RCC 7860 (cell line): Measurements from ENCODE around the gene GVQW3.

Source experiments
- DNase-seq: peaks from one replicate; pipeline ENCODE4 v3.0.0-alpha.2; 2015; ENCODE audit warnings: low spot score
- FAIRE-seq: peaks from 2 replicates; lab custom pipeline; 2012; peaks lifted over from hg19 to GRCh38; lab: Jason Lieb, UNC

Gene GVQW3

GRCh38 chr11:76380977-76381719, at the start of gene GVQW3, which contains the start of gene THAP12:
TSS of gene GVQW3 (plus strand) at chr11:76381323. CDS start at chr11:76381829, 506 bp downstream.
TSS of gene THAP12 (minus strand) at chr11:76381132. CDS start at chr11:76380836, 296 bp downstream.
- DNase-seq, result peak; percentile 86
- no peak for FAIRE-seq

DNA sequence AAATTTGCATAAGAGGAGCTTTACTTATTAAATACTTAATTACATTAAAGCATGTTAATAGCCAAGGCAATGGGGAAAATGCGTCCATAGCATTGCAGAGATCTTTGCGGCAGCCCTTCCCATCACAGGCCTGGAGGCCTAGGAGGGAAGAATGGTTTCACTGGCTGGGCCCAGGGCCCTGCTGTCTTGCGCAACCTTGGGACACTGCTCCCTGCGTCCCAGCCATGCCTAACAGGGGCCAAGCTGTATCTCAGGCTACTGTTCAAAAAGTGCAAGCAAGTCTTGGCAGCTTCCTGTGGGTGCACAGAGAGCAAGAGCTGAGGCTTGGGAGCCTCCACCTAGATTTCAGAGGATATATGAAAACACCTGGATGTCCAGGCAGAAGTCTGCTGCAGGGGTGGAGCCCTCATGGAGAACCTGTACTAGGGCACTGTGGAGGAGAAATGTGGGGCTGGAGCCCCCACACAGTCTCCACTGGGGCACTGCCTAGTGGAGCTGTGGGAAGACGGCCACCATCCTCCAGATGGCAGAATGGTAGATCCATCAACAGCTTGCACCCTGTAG, 46.2 kb upstream of the GVQW3 start:
- no peak for FAIRE-seq

DNA sequence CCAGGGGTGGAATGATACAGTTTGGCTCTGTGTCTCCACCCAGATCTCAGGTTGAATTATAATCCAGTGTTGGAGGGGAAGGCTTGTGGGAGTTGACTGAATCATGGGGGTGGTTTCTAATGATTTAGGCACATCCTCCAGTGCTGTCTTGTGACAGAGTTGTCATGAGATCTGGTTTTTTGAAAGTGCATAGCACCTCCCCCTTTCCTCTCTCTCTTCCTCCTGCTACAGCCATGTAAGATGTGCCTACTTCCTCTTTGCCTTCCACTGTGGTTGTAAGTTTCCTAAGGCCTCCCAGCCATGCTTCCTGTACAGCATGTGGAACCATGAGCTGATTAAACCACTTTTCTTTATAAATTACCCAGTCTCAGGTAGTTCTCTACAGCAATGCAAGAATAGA, 45.3 kb upstream of the GVQW3 start:
- DNase-seq (no peak), FAIRE-seq (no peak)

More for the DNA sequence above, 46.2 kb upstream of the GVQW3 start:
- DNase-seq, result no peak

GRCh38 chr11:76336597-76336996, 44.5 kb upstream of the GVQW3 start:
- DNase-seq (no peak), FAIRE-seq (no peak)

DNA sequence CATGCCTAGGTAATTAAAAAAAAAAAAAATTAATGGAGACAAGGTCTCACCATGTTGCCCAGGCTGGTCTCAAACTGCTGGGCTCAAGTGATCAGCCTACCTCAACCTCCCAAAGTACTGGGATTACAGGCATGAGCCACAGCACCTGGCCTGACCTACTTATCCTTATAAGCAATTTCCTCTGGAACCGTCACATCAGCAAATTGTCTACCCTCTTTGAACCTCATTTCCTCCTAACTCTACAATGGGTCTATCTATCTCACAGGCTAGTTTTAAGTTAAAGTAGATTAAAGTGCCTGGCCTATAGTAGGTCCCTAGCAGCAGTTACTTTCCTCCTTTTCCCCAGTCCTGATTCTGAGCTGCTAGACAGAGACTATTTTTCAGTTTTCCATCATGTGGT, 43.7 kb upstream of the GVQW3 start:
- no peak for FAIRE-seq

DNA sequence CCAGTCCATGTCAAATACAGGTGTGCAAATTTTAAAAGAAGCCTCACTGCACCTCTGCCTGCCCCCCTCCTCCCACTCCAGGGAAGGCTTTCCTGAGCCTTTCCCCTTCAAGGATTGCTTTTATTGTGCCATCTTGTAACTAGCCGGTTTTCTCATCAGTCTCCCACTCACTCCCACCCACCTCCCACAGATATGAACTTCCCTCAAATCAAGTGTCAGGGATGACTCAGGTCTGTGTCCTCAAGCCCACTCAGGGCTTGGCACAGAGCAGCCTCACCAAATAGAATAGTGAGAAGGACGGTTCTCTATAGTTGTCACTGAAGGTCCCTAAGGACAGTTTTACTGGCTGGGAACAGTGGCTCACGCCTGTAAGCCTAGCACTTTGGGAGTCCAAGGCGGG, 43.2 kb upstream of the GVQW3 start:
- no peak for FAIRE-seq
- DNase-seq, result no peak

More for the DNA sequence above, 43.7 kb upstream of the GVQW3 start:
- DNase-seq, result no peak

GRCh38 chr11:76339221-76339620, 41.9 kb upstream of the GVQW3 start:
- no peak for FAIRE-seq
- DNase-seq, result no peak

DNA sequence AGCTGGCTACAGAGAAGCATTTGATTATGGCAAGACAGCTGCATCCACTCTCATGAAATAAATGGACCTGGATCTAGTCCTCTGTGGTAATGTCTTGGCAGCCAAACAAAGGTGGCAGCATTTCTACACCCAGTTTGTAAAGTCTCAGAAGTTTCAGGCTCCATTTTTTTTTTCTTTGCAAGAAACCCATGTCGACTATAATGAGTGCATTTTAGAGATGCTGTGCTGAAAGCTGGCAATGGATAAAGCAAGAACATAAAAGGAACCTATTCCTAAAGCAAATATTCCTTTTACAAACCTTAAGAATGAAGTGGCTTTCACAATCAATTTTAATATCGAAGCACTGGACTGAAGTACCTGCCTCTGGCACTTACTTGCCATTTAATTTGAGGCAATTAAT, 33.7 kb upstream of the GVQW3 start:
- no peak for DNase-seq
- FAIRE-seq, result no peak

DNA sequence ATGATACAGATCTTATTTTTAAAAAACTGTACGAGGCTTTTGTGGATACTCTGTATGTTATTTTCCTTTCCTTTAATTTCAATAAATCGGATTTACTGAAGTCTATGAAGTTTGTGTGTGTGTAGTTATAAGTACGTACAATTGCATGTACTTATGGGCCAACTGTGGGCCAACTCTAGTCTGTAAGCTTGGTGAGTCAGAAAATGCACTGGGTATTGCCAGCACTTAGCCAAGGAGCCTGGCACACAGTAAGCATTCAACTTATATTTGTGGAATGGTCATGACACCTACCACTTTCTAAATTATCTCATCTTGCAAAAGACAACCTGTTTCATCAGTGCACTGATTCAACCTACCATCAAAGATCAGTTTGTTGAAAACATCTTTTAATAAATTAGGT, 32.8 kb upstream of the GVQW3 start:
- no peak for FAIRE-seq
- DNase-seq, result no peak

- DNase-seq, result no peak
- FAIRE-seq, result no peak
Observed at GRCh38 chr11:76355172-76355571, 26.0 kb upstream of the GVQW3 start.

DNA sequence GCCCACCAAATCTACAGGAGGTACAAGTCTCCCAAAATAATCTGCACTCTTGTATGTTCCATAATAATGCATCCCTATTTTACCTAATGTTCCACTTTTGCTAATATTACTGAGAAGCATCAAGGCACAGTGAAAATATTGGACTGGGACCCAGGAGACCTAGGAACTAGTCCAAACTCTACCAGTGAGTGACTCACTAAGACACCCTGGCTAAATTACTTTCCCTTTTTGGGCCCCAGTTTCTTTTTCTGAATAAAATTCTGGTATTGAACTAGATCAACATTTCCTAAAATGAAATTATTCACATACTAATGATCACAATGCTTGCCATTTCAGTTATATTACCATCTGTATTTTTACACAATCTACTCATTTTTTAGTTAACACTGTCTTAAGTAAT, 19.7 kb upstream of the GVQW3 start:
- DNase-seq (no peak), FAIRE-seq (no peak)

DNA sequence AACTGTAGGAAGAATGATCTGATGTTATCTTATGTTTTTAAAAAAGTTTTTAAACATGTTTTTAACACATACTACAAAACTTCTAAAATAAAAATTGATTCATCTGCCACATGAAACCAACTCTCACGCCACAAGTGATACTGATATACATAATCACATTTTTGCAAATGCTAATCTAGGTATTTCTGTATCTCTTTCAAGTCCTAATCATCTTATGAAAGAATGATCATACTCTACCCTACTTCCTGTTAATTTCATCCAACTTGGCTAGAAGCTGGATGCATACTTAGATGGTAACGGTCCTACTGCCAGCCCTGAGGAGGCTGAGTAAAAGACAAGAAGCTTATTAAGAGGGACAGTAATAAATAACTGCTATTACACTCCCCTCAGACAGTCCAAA, 19.3 kb upstream of the GVQW3 start:
- FAIRE-seq, result no peak
- DNase-seq, result no peak

GRCh38 chr11:76362716-76363115, 18.4 kb upstream of the GVQW3 start:
- DNase-seq, result no peak
- no peak for FAIRE-seq

GRCh38 chr11:76365038-76365679, 16.0 kb upstream of the GVQW3 start:
- DNase-seq (no peak), FAIRE-seq (no peak)

DNA sequence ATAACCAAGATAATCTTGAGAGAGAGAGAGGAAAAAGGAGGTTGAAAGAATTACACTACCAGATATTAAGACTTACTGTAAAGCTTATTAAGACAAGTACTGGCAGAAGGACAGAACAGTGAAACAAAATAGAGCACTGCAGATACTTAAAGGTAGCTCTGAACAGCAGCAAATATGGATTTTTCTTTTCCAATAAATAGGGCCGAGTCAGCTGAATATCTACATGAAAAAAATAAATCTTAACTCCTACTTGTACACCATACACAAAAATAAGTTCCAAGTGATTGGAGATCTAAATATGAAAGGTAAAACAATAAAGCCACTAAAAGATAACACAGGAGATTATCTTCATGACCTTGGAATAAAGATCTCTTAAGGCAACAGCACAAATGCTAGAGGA, 12.6 kb upstream of the GVQW3 start:
- FAIRE-seq (no peak), DNase-seq (no peak)

GRCh38 chr11:76369406-76369805, 11.7 kb upstream of the GVQW3 start:
- no peak for DNase-seq

DNA sequence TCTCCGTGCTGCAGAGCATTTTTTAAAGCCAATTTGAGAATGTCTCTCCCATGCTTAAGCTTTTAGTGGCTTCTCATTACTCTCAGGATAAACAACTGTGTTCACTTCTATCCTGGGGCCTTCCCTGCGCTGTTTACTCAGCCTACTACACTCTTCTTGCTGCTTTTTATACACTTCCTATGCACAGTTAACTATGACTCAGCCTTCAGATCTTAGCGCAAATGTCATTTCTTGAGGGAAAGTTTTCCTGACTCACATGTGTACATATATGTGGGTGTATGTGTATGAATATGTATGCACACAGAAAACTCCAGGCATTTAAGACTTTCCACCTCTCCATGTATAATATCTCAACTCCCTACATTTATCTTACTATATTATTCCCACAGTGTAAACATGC, 10.0 kb upstream of the GVQW3 start:
- peak; percentile 45 for DNase-seq
- no peak for FAIRE-seq

More at GRCh38 chr11:76369406-76369805, 11.7 kb upstream of the GVQW3 start:
- no peak for FAIRE-seq

- DNase-seq, result no peak
- no peak for FAIRE-seq
Observed at GRCh38 chr11:76376746-76377558, 4.2 kb upstream of the GVQW3 start.

DNA sequence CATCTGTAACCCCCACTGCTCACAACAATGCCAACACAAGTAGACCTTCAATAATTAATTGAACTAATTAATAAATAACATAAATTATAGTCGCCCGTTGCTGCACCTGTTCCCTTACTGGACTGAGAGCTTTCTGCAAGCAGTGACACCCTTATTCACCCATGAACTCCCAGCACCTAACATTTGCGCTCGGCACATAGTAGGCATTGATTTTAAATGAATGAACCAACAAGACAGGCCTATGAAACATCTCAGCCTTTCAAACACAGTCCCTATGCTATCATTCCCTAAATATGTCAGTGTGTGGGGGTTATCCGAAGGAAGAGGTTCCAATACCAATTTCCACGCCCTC, 1.3 kb upstream of the GVQW3 start:
- DNase-seq (no peak), FAIRE-seq (no peak)

GRCh38 chr11:76380159-76380976, 755 bp upstream of the GVQW3 start:
- no peak for FAIRE-seq
- no peak for DNase-seq
